Activated CD8-positive, alpha-beta T cell treated with anti-CD3 and anti-CD28 coated beads for 36 hours (primary cell): Measurements from ENCODE around the gene CRYZL1. TPM values are rescaled to one million over a fixed set of nuclear protein-coding genes. Genes with fewer than 3 reads are reported as not detected.

Source experiments
- ATAC-seq: fragments of 200-7000 bp; cut with Tn5 transposase; one replicate; pipeline ENCODE4 v1.10.0; 2021; ENCODE audit warnings: mild to moderate bottlenecking, moderate library complexity
- CTCF ChIA-PET: fragments of 350-600 bp; sonication (Branson Sonifier 250); formaldehyde crosslinking; loops from one replicate; lab custom pipeline; 2021; ENCODE audit warnings: antibody characterized with exemption; lab: Charles Lee
- POLR2A ChIA-PET: fragments of 350-600 bp; sonication (Branson Sonifier 250); formaldehyde crosslinking; loops from one replicate; lab custom pipeline; 2021; ENCODE audit warnings: antibody characterized with exemption; lab: Charles Lee
- DNase-seq: peaks from one replicate; pipeline ENCODE4 v3.0.0-alpha.2; 2020
- H3K27ac Mint-ChIP-seq: one replicate; pipeline ENCODE4 v1.8.0; 2021; ENCODE audit warnings: mild to moderate bottlenecking, mixed read lengths
- H3K27me3 Mint-ChIP-seq: one replicate; pipeline ENCODE4 v1.8.0; 2021; ENCODE audit warnings: mixed read lengths
- H3K36me3 Mint-ChIP-seq: one replicate; pipeline ENCODE4 v1.8.0; 2021; ENCODE audit warnings: low read depth, mixed read lengths
- H3K4me1 Mint-ChIP-seq: one replicate; pipeline ENCODE4 v1.8.0; 2021; ENCODE audit warnings: low read depth, mixed read lengths
- H3K4me3 Mint-ChIP-seq: one replicate; pipeline ENCODE4 v1.8.0; 2021; ENCODE audit warnings: mild to moderate bottlenecking, moderate library complexity, mixed read lengths
- H3K9me3 Mint-ChIP-seq: one replicate; pipeline ENCODE4 v1.8.0; 2021; ENCODE audit warnings: mixed read lengths
- intact Hi-C: fragments of 100-400 bp; cut with micrococcal nuclease; formaldehyde crosslinking; loops from one replicate; pipeline ENCODE4 v1.10.0; 2022
- total RNA-seq, 2 experiments: library from RNA; stranded (reverse); gene quantifications; one replicate each; pipeline ENCODE4 v1.2.3, GENCODE V29; 2021
- TF ChIP-seq, protein P1 (sequence below): fragments of 200-600 bp; IDR thresholded peaks from one replicate; pipeline ENCODE4 v1.8.0; 2022; ENCODE audit warnings: antibody characterized with exemption, mild to moderate bottlenecking

Gene CRYZL1
- total RNA-seq, 2 experiments from 2014 or later, result 30.1 to 33.2 TPM

DNA sequence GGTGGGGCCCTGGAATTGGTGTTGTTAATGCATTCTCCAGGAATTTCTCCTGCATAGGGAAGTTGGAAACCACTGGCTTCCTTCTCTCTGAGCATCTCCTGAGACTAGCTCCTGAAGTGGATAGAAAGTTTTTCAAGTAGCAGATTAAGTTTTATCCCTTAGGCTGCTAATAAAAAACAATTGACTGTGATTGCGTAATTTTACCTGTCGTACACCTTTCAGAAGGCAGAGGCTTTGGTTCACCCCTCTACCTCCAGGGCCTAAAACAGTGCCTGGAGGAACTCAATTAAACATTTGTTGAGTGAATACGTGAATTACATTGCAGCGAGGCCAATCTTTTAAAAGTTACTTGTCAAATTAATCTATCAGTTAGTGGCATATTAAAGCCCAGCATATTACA, 4.2 kb upstream of the CRYZL1 start:
- peaks cover 17% of the 10 kb centered on the region for H3K27me3 Mint-ChIP-seq
- intact Hi-C loops, result loop anchor here (10.0 kb wide), 1 partner anchor 249 kb away; no protein-coding TSS in a partner anchor
- no peak for DNase-seq
- no peaks in the 10 kb centered on the region for H3K9me3 Mint-ChIP-seq
- no peak overlapping the region for H3K27ac Mint-ChIP-seq
- ATAC-seq, result no peak
- no peaks in the 10 kb centered on the region for H3K36me3 Mint-ChIP-seq
- POLR2A ChIA-PET, result interaction anchor here (0.8 kb wide), 1 partner anchor 57 kb away, joined by 3 read pairs; the partner anchor contains the start of gene DONSON
- CTCF ChIA-PET, result interaction anchor here (1.0 to 1.2 kb wide), 2 partner anchors 39 to 40 kb away, joined by 3 to 4 read pairs; no protein-coding TSS in a partner anchor
- TF ChIP-seq, protein P1, sequence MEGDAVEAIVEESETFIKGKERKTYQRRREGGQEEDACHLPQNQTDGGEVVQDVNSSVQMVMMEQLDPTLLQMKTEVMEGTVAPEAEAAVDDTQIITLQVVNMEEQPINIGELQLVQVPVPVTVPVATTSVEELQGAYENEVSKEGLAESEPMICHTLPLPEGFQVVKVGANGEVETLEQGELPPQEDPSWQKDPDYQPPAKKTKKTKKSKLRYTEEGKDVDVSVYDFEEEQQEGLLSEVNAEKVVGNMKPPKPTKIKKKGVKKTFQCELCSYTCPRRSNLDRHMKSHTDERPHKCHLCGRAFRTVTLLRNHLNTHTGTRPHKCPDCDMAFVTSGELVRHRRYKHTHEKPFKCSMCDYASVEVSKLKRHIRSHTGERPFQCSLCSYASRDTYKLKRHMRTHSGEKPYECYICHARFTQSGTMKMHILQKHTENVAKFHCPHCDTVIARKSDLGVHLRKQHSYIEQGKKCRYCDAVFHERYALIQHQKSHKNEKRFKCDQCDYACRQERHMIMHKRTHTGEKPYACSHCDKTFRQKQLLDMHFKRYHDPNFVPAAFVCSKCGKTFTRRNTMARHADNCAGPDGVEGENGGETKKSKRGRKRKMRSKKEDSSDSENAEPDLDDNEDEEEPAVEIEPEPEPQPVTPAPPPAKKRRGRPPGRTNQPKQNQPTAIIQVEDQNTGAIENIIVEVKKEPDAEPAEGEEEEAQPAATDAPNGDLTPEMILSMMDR, result no peak
- peaks cover 7% of the 10 kb centered on the region for H3K4me1 Mint-ChIP-seq
- H3K4me3 Mint-ChIP-seq, result no peak overlapping the region

DNA sequence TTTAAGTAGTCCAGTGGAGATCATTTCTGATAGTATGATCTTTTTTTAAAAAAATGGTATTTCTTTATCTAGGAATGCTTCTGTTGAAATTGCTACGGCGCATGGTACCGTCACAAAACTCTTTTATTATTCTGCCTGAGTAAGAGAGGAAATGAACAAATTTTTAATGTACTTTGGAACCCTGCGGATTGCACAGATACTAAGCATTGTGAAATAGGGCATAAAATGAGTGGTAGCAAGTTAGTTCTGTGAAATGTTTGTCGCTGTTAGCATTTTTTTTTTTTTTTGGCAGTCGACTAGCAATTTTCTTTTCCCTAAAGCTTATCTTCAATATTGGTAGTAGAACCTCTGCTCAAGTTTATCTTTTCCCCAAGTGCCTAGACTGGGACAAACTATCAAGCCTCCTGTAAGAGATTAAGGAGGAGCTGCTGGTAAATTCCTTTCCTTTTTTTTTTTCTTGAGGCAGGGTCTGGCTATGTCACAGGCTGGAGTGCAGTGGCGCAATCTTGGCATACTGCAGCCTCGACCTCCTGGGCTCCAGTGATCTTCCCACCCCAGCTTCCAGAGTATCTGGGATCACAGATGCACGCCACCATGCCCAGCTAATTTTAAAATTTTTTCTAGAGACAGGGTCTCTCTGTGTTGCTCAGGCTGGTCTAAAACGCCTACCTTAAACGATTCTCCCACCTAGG, 3.0 kb upstream of the CRYZL1 start:
- ChIA-PET CTCF (interaction anchor here (0.8 kb wide), 1 partner anchor 39 kb away, joined by 3 read pairs; no protein-coding TSS in a partner anchor), POLR2A (interaction anchor here (0.6 to 0.8 kb wide), 2 partner anchors 21 to 56 kb away, joined by 3 read pairs; partner anchors contain the start of gene DONSON)
- TF ChIP-seq, protein P1, result no peak
- Mint-ChIP-seq H3K9me3 (no peaks in the 10 kb centered on the region), H3K27me3 (peaks cover 17% of the 10 kb centered on the region), H3K36me3 (no peaks in the 10 kb centered on the region), H3K4me3 (no peak overlapping the region), H3K27ac (no peak overlapping the region), H3K4me1 (peaks cover 13% of the 10 kb centered on the region)
- intact Hi-C loops, result loop anchor here (10.0 kb wide), 1 partner anchor 250 kb away; no protein-coding TSS in a partner anchor
- ATAC-seq (no peak), DNase-seq (no peak)

DNA sequence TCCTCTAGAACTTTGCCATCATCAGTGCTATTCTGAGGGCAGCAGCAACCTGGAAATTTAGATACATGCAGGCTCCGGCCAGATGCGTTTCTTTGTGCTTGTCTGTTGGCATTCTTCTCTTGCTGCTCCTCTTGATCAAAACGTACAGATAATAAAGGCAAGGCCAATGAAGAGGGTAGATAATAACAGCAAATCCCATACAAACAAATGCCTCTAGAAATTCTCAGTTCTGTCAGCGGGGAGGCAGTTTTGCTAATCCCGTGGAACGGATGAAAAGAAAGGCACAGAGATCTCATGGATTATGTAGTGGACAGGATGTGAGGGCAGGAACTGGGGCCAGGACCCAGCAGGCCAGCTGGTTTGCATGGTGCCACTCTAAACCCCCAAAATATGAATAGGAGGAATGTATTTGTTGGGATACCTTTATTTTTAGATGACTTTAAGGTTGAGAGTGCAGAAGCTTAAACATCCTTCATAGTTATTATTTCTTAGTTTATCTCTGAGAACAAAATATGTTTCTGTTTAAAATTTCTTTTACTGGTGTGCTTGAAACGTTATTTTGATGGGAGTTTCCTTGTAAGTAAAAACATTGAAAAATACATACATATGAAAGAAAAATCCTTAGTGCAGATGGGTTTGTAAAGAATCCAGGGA, 2.2 kb upstream of the CRYZL1 start:
- TF ChIP-seq, protein P1, result no peak
- Mint-ChIP-seq H3K27me3 (peaks cover 17% of the 10 kb centered on the region), H3K27ac (no peak overlapping the region), H3K4me1 (peaks cover 18% of the 10 kb centered on the region), H3K9me3 (no peaks in the 10 kb centered on the region), H3K36me3 (no peaks in the 10 kb centered on the region), H3K4me3 (peak overlapping the region; percentile 79)
- intact Hi-C loops, result loop anchor here (10.0 kb wide), 1 partner anchor 251 kb away; no protein-coding TSS in a partner anchor
- POLR2A ChIA-PET, result interaction anchor here (0.6 kb wide), 1 partner anchor 22 kb away, joined by 3 read pairs; no protein-coding TSS in a partner anchor
- CTCF ChIA-PET, result interaction anchor here (0.8 kb wide), 1 partner anchor 38 kb away, joined by 3 read pairs; no protein-coding TSS in a partner anchor
- ATAC-seq, result no peak
- no peak for DNase-seq

DNA sequence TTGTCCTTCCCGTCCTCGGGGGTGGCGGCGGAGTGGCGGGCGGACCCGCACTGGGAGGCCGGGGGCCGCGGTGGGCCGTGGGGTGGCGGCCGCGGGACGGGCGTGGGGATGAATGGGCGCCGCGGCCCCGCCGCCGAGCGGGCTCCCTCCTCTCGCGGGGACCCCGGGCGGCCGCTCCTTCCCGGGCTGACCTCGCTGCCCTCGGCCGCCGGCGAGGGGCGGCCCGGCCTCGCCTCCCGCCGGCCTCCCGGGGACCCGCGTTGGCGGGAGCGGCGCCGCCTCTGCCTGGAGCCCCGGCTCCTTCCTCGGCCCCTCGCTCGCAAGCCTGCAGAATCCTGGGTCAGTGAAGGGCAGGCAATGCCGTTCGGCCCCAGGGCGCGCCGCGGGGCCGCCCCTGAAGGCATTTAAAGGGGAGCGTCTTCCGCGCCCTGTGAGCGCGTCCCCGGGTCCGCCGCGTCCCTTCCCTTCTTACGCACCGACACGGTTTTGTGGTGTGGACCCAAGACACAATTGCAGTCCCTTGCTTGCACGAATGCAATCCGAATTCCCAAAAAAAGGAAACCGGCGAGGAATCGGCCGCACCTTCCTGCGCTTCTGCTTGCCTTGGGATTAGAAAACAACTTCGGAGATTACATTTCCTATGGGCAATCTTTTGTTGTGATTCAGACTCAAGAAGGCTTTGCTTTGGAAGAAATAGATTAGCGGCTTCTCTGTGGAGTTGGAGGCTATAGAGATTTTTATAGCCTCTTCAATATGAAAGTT, 1.5 kb upstream of the CRYZL1 start:
- DNase-seq, result peak; percentile 32
- no peak for ATAC-seq
- Mint-ChIP-seq H3K4me3 (peak overlapping the region; percentile 81), H3K27ac (no peak overlapping the region), H3K36me3 (no peaks in the 10 kb centered on the region), H3K9me3 (no peaks in the 10 kb centered on the region), H3K4me1 (peaks cover 20% of the 10 kb centered on the region), H3K27me3 (peaks cover 17% of the 10 kb centered on the region)
- intact Hi-C loops, result loop anchor here (10.0 kb wide), 1 partner anchor 252 kb away; no protein-coding TSS in a partner anchor
- CTCF ChIA-PET, result no interaction called here
- TF ChIP-seq, protein P1, result no peak
- POLR2A ChIA-PET, result no interaction called here
